ENCODE measurements around the gene NOX5.

- TF ChIP-seq, protein P1, sequence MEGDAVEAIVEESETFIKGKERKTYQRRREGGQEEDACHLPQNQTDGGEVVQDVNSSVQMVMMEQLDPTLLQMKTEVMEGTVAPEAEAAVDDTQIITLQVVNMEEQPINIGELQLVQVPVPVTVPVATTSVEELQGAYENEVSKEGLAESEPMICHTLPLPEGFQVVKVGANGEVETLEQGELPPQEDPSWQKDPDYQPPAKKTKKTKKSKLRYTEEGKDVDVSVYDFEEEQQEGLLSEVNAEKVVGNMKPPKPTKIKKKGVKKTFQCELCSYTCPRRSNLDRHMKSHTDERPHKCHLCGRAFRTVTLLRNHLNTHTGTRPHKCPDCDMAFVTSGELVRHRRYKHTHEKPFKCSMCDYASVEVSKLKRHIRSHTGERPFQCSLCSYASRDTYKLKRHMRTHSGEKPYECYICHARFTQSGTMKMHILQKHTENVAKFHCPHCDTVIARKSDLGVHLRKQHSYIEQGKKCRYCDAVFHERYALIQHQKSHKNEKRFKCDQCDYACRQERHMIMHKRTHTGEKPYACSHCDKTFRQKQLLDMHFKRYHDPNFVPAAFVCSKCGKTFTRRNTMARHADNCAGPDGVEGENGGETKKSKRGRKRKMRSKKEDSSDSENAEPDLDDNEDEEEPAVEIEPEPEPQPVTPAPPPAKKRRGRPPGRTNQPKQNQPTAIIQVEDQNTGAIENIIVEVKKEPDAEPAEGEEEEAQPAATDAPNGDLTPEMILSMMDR (conservative IDR thresholded peaks at IDR 0.05; ENCODE audit: low read depth, low read length): no peak
- TF ChIP-seq, protein P2, sequence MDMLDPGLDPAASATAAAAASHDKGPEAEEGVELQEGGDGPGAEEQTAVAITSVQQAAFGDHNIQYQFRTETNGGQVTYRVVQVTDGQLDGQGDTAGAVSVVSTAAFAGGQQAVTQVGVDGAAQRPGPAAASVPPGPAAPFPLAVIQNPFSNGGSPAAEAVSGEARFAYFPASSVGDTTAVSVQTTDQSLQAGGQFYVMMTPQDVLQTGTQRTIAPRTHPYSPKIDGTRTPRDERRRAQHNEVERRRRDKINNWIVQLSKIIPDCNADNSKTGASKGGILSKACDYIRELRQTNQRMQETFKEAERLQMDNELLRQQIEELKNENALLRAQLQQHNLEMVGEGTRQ (IDR thresholded peaks at IDR 0.05; ENCODE audit: low read depth, low read length): no peak
- TF ChIP-seq POLR2A (IDR thresholded peaks at IDR 0.05; ENCODE audit: low read depth, low read length): no peak
- no peak for TF ChIP-seq MAFK (IDR thresholded peaks at IDR 0.05; ENCODE audit: low read depth, low read length)
- TF ChIP-seq SMC3 (IDR thresholded peaks at IDR 0.05; ENCODE audit: low read depth, low read length): no peak
- no peak for TF ChIP-seq FOS (IDR thresholded peaks at IDR 0.05; ENCODE audit: low read depth, low read length)
- TF ChIP-seq, protein P3, sequence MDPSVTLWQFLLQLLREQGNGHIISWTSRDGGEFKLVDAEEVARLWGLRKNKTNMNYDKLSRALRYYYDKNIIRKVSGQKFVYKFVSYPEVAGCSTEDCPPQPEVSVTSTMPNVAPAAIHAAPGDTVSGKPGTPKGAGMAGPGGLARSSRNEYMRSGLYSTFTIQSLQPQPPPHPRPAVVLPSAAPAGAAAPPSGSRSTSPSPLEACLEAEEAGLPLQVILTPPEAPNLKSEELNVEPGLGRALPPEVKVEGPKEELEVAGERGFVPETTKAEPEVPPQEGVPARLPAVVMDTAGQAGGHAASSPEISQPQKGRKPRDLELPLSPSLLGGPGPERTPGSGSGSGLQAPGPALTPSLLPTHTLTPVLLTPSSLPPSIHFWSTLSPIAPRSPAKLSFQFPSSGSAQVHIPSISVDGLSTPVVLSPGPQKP (IDR thresholded peaks at IDR 0.05; ENCODE audit: borderline replicate concordance, low read depth, low read length): no peak
These were observed 11.7 kb upstream of the NOX5 start for GRCh38 chr15:69002783-69003182.
